SK-N-SH (cell line): ENCODE measurements around the gene SNX1. TPM values are rescaled to one million over a fixed set of nuclear protein-coding genes. Genes with fewer than 3 reads are reported as not detected.

Source experiments
- CTCF ChIA-PET: fragments of 300-600, 350-600 bp; formaldehyde crosslinking; extraction: SDS; loops from one replicate; lab custom pipeline; 2021; lab: Yijun Ruan, JAX
- POLR2A ChIA-PET: fragments of 350-600 bp; sonication (Branson Sonifier 250); formaldehyde crosslinking; extraction: SDS; loops from one replicate; lab custom pipeline; 2020; ENCODE audit warnings: antibody characterized with exemption, inconsistent platforms; lab: Yijun Ruan, JAX
- DNase-seq: peaks from one replicate; pipeline ENCODE4 v3.0.0; 2012
- H2AFZ ChIP-seq: fragments of 200-600 bp; sonication (generic); 2 replicates; pipeline ENCODE4 v1.8.1; 2016; ENCODE audit warnings: antibody characterized with exemption, mild to moderate bottlenecking, low read depth
- H3F3A ChIP-seq: fragments of 200-600 bp; sonication (generic); replicated peaks from 2 replicates; pipeline ENCODE3; 2016; ENCODE audit warnings: antibody characterized with exemption, mild to moderate bottlenecking; ENCODE audit not compliant: insufficient read depth
- H3K27ac ChIP-seq, 2 experiments: fragments of 200-500 bp in 1 of 2; fragments of 200-600 bp in 1 of 2; sonication (Bioruptor generic) in 1 of 2; sonication (generic), shearing (Covaris generic) in 1 of 2; 2 replicates each; pipeline versions ENCODE4 v1.5.1 to v1.6.1; 2014 to 2016; ENCODE audit warnings: low read depth in 2 of 2, inconsistent platforms in 1 of 2, low read length in 1 of 2, mild to moderate bottlenecking in 1 of 2, mixed read lengths in 1 of 2
- H3K27me3 ChIP-seq: fragments of 200-600 bp; sonication (generic), shearing (Covaris generic); 2 replicates; pipeline ENCODE4 v1.6.1; 2016; ENCODE audit warnings: mixed run types; ENCODE audit not compliant: insufficient read depth
- H3K36me3 ChIP-seq, 2 experiments: fragments of 200-500 bp in 1 of 2; fragments of 200-600 bp in 1 of 2; sonication (Bioruptor generic) in 1 of 2; sonication (generic) in 1 of 2; replicated peaks in 1 of 2; 2 replicates each; pipeline versions ENCODE3 to v1.5.1; 2014 to 2016; ENCODE audit warnings: low read length in 1 of 2, mild to moderate bottlenecking in 1 of 2; ENCODE audit not compliant: insufficient read depth in 2 of 2, control insufficient read depth in 1 of 2
- H3K4me1 ChIP-seq, 2 experiments: fragments of 200-500 bp in 1 of 2; fragments of 200-600 bp in 1 of 2; sonication (Bioruptor generic) in 1 of 2; sonication (generic), shearing (Covaris generic) in 1 of 2; 2 replicates each; pipeline versions ENCODE4 v1.5.1 to v1.6.1; 2014 to 2016; ENCODE audit warnings: low read depth in 1 of 2, low read length in 1 of 2, mixed run types in 1 of 2; ENCODE audit not compliant: insufficient read depth in 2 of 2, control insufficient read depth in 1 of 2
- H3K4me2 ChIP-seq: fragments of 200-600 bp; sonication (generic), shearing (Covaris generic); 2 replicates; pipeline ENCODE4 v1.6.1; 2017; ENCODE audit warnings: mixed run types
- H3K4me3 ChIP-seq, 2 experiments: fragments of 200-500 bp in 1 of 2; fragments of 200-600 bp in 1 of 2; sonication (Bioruptor generic) in 1 of 2; sonication (generic), shearing (Covaris generic) in 1 of 2; 2 replicates each; pipeline versions ENCODE4 v1.5.1 to v1.8.1; 2014 to 2016; ENCODE audit warnings: low read depth in 2 of 2, inconsistent platforms in 1 of 2, low read length in 1 of 2, mild to moderate bottlenecking in 1 of 2, mixed read lengths in 1 of 2, moderate library complexity in 1 of 2
- H3K79me2 ChIP-seq: fragments of 200-600 bp; sonication (generic); 2 replicates; pipeline ENCODE4 v1.8.1; 2017; ENCODE audit warnings: mild to moderate bottlenecking; ENCODE audit not compliant: insufficient read depth
- H3K9ac ChIP-seq: fragments of 200-600 bp; sonication (generic); 2 replicates; pipeline ENCODE4 v1.6.1; 2017; ENCODE audit warnings: mixed run types
- H3K9me2 ChIP-seq: fragments of 200-600 bp; sonication (generic); 2 replicates; pipeline ENCODE4 v1.6.1; 2017; ENCODE audit warnings: mixed run types
- H3K9me3 ChIP-seq: fragments of 200-600 bp; sonication (generic); 2 replicates; pipeline ENCODE4 v1.6.1; 2017; ENCODE audit warnings: mixed run types, mild to moderate bottlenecking, moderate library complexity
- H4K20me1 ChIP-seq: fragments of 200-600 bp; sonication (generic); 2 replicates; pipeline ENCODE4 v1.6.1; 2017; ENCODE audit warnings: mild to moderate bottlenecking, mixed run types; ENCODE audit not compliant: insufficient read depth
- FOSL2 ChIP-seq: IDR thresholded peaks from 2 replicates; pipeline ENCODE4 v1.4.0; 2012; ENCODE audit warnings: low read depth, mild to moderate bottlenecking, moderate library complexity, borderline replicate concordance
- FOXJ3 ChIP-seq: sonication (generic); formaldehyde crosslinking; IDR thresholded peaks from 2 replicates; pipeline ENCODE4 v1.5.1; 2020; ENCODE audit warnings: mild to moderate bottlenecking, missing genetic modification reagents
- GABPA ChIP-seq: IDR thresholded peaks from 2 replicates; pipeline ENCODE4 v1.4.0; 2012; ENCODE audit warnings: low read depth, mild to moderate bottlenecking
- GATA2 ChIP-seq: sonication (generic); formaldehyde crosslinking; IDR thresholded peaks from 2 replicates; pipeline ENCODE4 v1.5.0; 2020; ENCODE audit warnings: mild to moderate bottlenecking, missing genetic modification reagents
- MEF2A ChIP-seq: IDR thresholded peaks from 2 replicates; pipeline ENCODE4 v1.4.0; 2012; ENCODE audit warnings: low read depth, borderline replicate concordance
- MXI1 ChIP-seq: IDR thresholded peaks from 2 replicates; pipeline ENCODE4 v1.6.1; 2012; ENCODE audit warnings: mild to moderate bottlenecking, low read depth, low read length, improper control_type of control experiment
- NFIC ChIP-seq: IDR thresholded peaks from 2 replicates; pipeline ENCODE4 v1.4.0; 2012; ENCODE audit warnings: borderline replicate concordance
- RFX5 ChIP-seq: IDR thresholded peaks from 2 replicates; pipeline ENCODE4 v1.6.1; 2012; ENCODE audit warnings: mild to moderate bottlenecking, improper control_type of control experiment, low read length
- RXRA ChIP-seq: IDR thresholded peaks from 2 replicates; pipeline ENCODE4 v1.4.0; 2012; ENCODE audit warnings: low read depth, mild to moderate bottlenecking, borderline replicate concordance
- SIN3A ChIP-seq: IDR thresholded peaks from 2 replicates; pipeline ENCODE4 v1.6.1; 2012; ENCODE audit warnings: low read depth, mild to moderate bottlenecking, low read length, moderate library complexity, borderline replicate concordance
- SMC3 ChIP-seq: IDR thresholded peaks from 2 replicates; pipeline ENCODE4 v1.6.1; 2012; ENCODE audit warnings: low read depth, low read length, improper control_type of control experiment
- TAF1 ChIP-seq: IDR thresholded peaks from 2 replicates; pipeline ENCODE4 v1.6.1; 2012; ENCODE audit warnings: low read depth, mild to moderate bottlenecking, low read length, moderate library complexity, borderline replicate concordance
- USF2 ChIP-seq: fragments of 150-350 bp; IDR thresholded peaks from 2 replicates; pipeline ENCODE4 v1.6.1; 2017; ENCODE audit warnings: antibody characterized with exemption, low read length, low read depth, borderline replicate concordance
- ZBTB33 ChIP-seq: IDR thresholded peaks from 2 replicates; pipeline ENCODE4 v1.4.0; 2012; ENCODE audit warnings: low read depth, borderline replicate concordance
- WGBS: methylation state at CpG from one replicate; pipeline ENCODE4 v1.1.6; 2017; ENCODE audit warnings: low lambda C conversion rate; 5-methylcytosine and 5-hydroxymethylcytosine counted together
- polyA plus RNA-seq, 3 experiments: library from polyadenylated mRNA; depleted of rRNA; stranded (reverse); fragments of >200 nt; gene quantifications; 2 replicates each; pipeline ENCODE4 v1.2.3, GENCODE V29; 2012

Gene SNX1
- polyA plus RNA-seq, 1 of the 3 experiments (the other 2 are of a cell fraction) = 80.7 TPM

- Histone ChIP-seq H2AFZ (no peak overlapping the region), H3F3A (peaks cover 4% of the 10 kb centered on the region), H3K79me2 (peaks cover 100% of the 10 kb centered on the region), H3K4me3 (no peak overlapping the region), H3K4me1 (peaks cover 0 to 8% of the 10 kb centered on the region in 2 experiments; a peak in 3 of 4 replicates), H3K9ac (no peak overlapping the region), H3K27ac (no peak overlapping the region), H3K9me3 (no peaks in the 10 kb centered on the region), H3K27me3 (no peaks in the 10 kb centered on the region), H4K20me1 (peaks cover 87% of the 10 kb centered on the region), H3K4me2 (no peak overlapping the region), H3K9me2 (no peaks in the 10 kb centered on the region), H3K36me3 (peaks cover 0 to 8% of the 10 kb centered on the region in 2 experiments)
- TF ChIP-seq FOXJ3 (CRISPR knock-in tag) = no peak
- no peak for TF ChIP-seq NFIC
- TF ChIP-seq GATA2 = no peak
- no peak for TF ChIP-seq USF2
- ChIA-PET CTCF (interaction anchor here (1.1 kb wide), 1 partner anchor 51 kb away, joined by 3 read pairs; no protein-coding TSS in a partner anchor), POLR2A (interaction anchor here (0.5 kb wide), 1 partner anchor 9 kb away, joined by 3 read pairs; no protein-coding TSS in a partner anchor)
- DNase-seq = no peak
- 64% methylated on average over 2 of the region's 2 CpGs for WGBS
These were observed 6.7 kb downstream of the SNX1 start for GRCh38 chr15:64102497-64102896.

DNA sequence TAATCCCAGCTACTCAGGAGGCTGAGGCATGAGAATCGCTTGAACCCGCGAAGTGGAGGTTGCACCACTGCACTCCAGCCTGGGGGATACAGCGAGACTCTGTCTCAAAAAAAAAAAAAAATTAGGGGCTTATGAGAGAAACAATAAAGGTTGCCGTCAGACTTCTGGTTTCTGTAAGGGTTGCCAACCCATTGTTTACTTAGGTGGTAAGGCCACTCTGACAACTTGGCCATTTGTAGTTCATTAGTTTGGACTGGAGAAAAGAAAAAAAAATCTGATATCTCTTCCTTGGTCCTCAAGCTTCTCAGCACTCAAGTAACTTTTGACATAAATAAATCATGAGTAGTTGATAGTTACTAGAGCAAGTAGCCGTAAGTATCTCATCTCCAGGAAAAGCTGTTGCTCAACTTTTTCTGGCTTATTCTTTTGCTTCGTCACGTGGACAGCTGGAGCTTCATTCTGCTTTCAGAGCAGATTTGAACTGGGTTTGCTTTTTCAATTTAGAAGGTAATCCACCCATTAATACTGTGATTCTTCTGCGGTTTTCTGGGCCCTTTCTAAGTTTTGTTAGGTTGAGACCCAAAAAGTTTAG lies 9.4 kb downstream of the SNX1 start:
- Histone ChIP-seq H3K27ac (no peak overlapping the region), H3F3A (peaks cover 4% of the 10 kb centered on the region), H3K9me3 (no peaks in the 10 kb centered on the region), H3K4me3 (no peak overlapping the region), H2AFZ (no peak overlapping the region), H3K9ac (no peak overlapping the region), H3K36me3 (peaks cover 0 to 8% of the 10 kb centered on the region in 2 experiments), H4K20me1 (peaks cover 79% of the 10 kb centered on the region), H3K27me3 (no peaks in the 10 kb centered on the region), H3K4me2 (no peak overlapping the region), H3K79me2 (peaks cover 99% of the 10 kb centered on the region), H3K4me1 (no peaks in the 10 kb centered on the region), H3K9me2 (no peaks in the 10 kb centered on the region)
- no peak for DNase-seq
- ChIA-PET CTCF (interaction anchor here (1.3 kb wide), 1 partner anchor 39 kb away, joined by 3 read pairs; no protein-coding TSS in a partner anchor), POLR2A (no interaction called here)
- WGBS = 96% methylated on average over 9 of the region's 9 CpGs
- TF ChIP-seq SMC3 (no peak), GABPA (no peak), MXI1 (no peak), ZBTB33 (no peak), FOXJ3 (CRISPR knock-in tag) (no peak), NFIC (no peak), RFX5 (no peak), FOSL2 (no peak), TAF1 (no peak), RXRA (no peak), GATA2 (no peak), MEF2A (no peak), SIN3A (no peak)
